ENCODE measurements around the gene DESI2.

DNA sequence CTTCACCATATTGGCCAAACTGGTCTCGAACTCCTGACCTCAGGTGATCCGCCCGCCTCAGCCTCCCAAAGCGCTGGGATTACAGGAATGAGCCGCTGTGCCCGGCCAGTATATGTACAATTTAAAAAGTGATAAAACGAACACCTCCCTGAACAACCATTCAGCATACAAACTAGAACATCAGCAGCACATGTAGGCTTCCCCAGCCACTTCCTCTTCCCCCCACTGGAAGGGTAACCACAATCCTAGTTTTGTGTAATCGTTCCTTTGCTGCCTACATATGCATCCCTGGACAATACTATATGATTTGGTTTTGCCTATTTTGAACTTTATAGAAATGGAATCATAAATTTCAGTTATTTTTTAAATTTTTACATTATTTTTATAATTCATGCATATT, 60.4 kb downstream of the DESI2 start:
- no peak for TF ChIP-seq POLR2A (IDR thresholded peaks at IDR 0.05; ENCODE audit: low read length)
- TF ChIP-seq GATA1 (IDR thresholded peaks at IDR 0.05; ENCODE audit: low read depth, low read length) = no peak

Data from erythroblast (primary cell).